Panc1 (cell line): ENCODE measurements around the gene KIAA1671. TPM values are rescaled to one million over a fixed set of nuclear protein-coding genes. Genes with fewer than 3 reads are reported as not detected.

ENCODE experiments used
- ATAC-seq: fragments of 200-7000 bp; cut with Tn5 transposase; 2 replicates; pipeline ENCODE4 v1.9.1; 2020; ENCODE audit warnings: mild to moderate bottlenecking, moderate library complexity
- BruUV-seq: library from RNA; stranded (reverse); fragments of 400-500 nt; replicated peaks from 2 replicates; lab custom pipeline; 2021; lab: Mats Ljungman, UMichigan
- CTCF ChIA-PET: fragments of 300-600 bp; sonication (Branson Sonifier 250); formaldehyde crosslinking; loops from one replicate; lab custom pipeline; 2022; ENCODE audit warnings: antibody characterized with exemption; lab: Charles Lee
- POLR2A ChIA-PET: fragments of 300-600 bp; sonication (Branson Sonifier 250); formaldehyde crosslinking; loops from one replicate; lab custom pipeline; 2022; ENCODE audit warnings: antibody characterized with exemption; lab: Charles Lee
- DNase-seq: peaks from one replicate; pipeline ENCODE4 v3.0.0-alpha.2; 2010; ENCODE audit warnings: low read depth, low spot score
- H3K27ac ChIP-seq: 2 replicates; pipeline ENCODE4 v1.5.1; 2011; ENCODE audit warnings: mild to moderate bottlenecking, low read length, inconsistent platforms
- H3K27me3 ChIP-seq: fragments of 200-500 bp; sonication (Bioruptor generic); 2 replicates; pipeline ENCODE4 v1.6.0; 2014; ENCODE audit warnings: low read length, inconsistent platforms; ENCODE audit not compliant: control insufficient read depth, insufficient read depth
- H3K36me3 ChIP-seq: fragments of 200-500 bp; sonication (Bioruptor generic); 2 replicates; pipeline ENCODE4 v1.5.1; 2014; ENCODE audit warnings: inconsistent platforms, mild to moderate bottlenecking, low read length, moderate library complexity; ENCODE audit not compliant: control insufficient read depth, insufficient read depth
- H3K4me1 ChIP-seq: 2 replicates; pipeline ENCODE4 v1.5.1; 2011; ENCODE audit warnings: inconsistent platforms, mild to moderate bottlenecking, low read length, moderate library complexity; ENCODE audit not compliant: control insufficient read depth, insufficient read depth
- H3K4me3 ChIP-seq, 2 experiments: 2 replicates each; pipeline ENCODE4 v1.5.1; 2011 to 2012; ENCODE audit warnings: low read depth in 2 of 2, low read length in 2 of 2, mild to moderate bottlenecking in 2 of 2, inconsistent platforms in 1 of 2, moderate library complexity in 1 of 2
- H3K9me3 ChIP-seq: fragments of 200-500 bp; sonication (Bioruptor generic); 2 replicates; pipeline ENCODE4 v1.5.1; 2014; ENCODE audit warnings: low read depth, mild to moderate bottlenecking, inconsistent platforms, low read length, moderate library complexity; ENCODE audit not compliant: control insufficient read depth, insufficient read depth
- POLR2AphosphoS5 ChIP-seq: IDR thresholded peaks from 2 replicates; pipeline ENCODE4 v1.6.1; 2012; ENCODE audit warnings: mild to moderate bottlenecking, low read depth, low read length, moderate library complexity
- SIN3A ChIP-seq: IDR thresholded peaks from 2 replicates; pipeline ENCODE4 v1.6.1; 2012; ENCODE audit warnings: low read depth, mild to moderate bottlenecking, low read length, moderate library complexity, borderline replicate concordance; ENCODE audit not compliant: insufficient read depth
- TCF7L2 ChIP-seq: IDR thresholded peaks from 2 replicates; pipeline ENCODE4 v1.6.1; 2011; ENCODE audit warnings: mild to moderate bottlenecking, low read depth, low read length, inconsistent platforms
- in situ Hi-C: cut with HindIII; loops from 2 replicates; pipeline ENCODE4 v1.10.0; 2016; ENCODE audit warnings: low sequenced_read_pairs, low pct_unique_long_range_greater_than_20kb
- intact Hi-C: fragments of 100-400 bp; cut with micrococcal nuclease; formaldehyde crosslinking; loops from one replicate; pipeline ENCODE4 v1.10.0; 2022; ENCODE audit not compliant: unreplicated experiment
- total RNA-seq: library from RNA; stranded (reverse); gene quantifications from one replicate; pipeline ENCODE4 v1.2.1, GENCODE V29; 2021; ENCODE audit not compliant: unreplicated experiment
- TF ChIP-seq, protein P1 (sequence below), 2 experiments: IDR thresholded peaks; 2 replicates each; pipeline ENCODE4 v1.6.1; 2011 to 2012; ENCODE audit warnings: low read depth in 2 of 2, control low read depth in 1 of 2, low read length in 1 of 2, mild to moderate bottlenecking in 1 of 2, moderate library complexity in 1 of 2; ENCODE audit not compliant: insufficient read depth in 1 of 2
- TF ChIP-seq, protein P2 (sequence below): fragments of 450-650 bp; IDR thresholded peaks from 2 replicates; pipeline ENCODE4 v1.5.1; 2017; ENCODE audit warnings: mild to moderate bottlenecking

The KIAA1671 gene
- total RNA-seq, 1 experiment from 2014 or later: 48.1 TPM

DNA sequence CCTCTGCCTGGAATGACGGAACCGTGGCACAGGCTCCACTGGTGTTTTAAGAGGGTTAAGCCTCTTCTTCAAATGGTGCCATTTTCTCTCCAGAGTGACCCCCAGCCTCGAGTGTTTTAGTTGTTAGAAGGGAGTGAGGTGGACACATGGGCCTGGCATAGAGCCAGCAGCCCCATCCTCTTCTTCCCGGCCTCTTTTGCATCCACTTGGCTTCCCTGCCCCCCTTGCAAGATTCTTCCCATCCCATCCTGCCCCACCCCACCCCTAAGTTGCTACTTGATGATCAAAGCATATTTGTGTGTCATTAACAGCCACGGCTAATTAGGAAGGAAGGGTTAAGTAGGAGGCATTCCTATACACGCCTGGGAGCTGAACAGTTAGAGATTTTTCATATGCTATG, 174.8 kb downstream of the KIAA1671 start:
- ATAC-seq: no peak
- ChIA-PET POLR2A (no interaction called here), CTCF (no interaction called here)
- in situ Hi-C loops (no loop called here), intact Hi-C loops (no loop called here)
- Histone ChIP-seq H3K9me3 (no peaks in the 10 kb centered on the region), H3K36me3 (no peaks in the 10 kb centered on the region), H3K27ac (no peak overlapping the region), H3K4me1 (no peaks in the 10 kb centered on the region), H3K27me3 (no peaks in the 10 kb centered on the region), H3K4me3 (no peak overlapping the region)
- DNase-seq: no peak
- BruUV-seq: no TSS peak
- TF ChIP-seq, protein P1, sequence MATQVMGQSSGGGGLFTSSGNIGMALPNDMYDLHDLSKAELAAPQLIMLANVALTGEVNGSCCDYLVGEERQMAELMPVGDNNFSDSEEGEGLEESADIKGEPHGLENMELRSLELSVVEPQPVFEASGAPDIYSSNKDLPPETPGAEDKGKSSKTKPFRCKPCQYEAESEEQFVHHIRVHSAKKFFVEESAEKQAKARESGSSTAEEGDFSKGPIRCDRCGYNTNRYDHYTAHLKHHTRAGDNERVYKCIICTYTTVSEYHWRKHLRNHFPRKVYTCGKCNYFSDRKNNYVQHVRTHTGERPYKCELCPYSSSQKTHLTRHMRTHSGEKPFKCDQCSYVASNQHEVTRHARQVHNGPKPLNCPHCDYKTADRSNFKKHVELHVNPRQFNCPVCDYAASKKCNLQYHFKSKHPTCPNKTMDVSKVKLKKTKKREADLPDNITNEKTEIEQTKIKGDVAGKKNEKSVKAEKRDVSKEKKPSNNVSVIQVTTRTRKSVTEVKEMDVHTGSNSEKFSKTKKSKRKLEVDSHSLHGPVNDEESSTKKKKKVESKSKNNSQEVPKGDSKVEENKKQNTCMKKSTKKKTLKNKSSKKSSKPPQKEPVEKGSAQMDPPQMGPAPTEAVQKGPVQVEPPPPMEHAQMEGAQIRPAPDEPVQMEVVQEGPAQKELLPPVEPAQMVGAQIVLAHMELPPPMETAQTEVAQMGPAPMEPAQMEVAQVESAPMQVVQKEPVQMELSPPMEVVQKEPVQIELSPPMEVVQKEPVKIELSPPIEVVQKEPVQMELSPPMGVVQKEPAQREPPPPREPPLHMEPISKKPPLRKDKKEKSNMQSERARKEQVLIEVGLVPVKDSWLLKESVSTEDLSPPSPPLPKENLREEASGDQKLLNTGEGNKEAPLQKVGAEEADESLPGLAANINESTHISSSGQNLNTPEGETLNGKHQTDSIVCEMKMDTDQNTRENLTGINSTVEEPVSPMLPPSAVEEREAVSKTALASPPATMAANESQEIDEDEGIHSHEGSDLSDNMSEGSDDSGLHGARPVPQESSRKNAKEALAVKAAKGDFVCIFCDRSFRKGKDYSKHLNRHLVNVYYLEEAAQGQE (IDR thresholded peaks at IDR 0.05; ENCODE audit: insufficient read depth in 1 of 2, low read depth in 2 of 2, low read length in 1 of 2): no peak
- TF ChIP-seq, protein P2, sequence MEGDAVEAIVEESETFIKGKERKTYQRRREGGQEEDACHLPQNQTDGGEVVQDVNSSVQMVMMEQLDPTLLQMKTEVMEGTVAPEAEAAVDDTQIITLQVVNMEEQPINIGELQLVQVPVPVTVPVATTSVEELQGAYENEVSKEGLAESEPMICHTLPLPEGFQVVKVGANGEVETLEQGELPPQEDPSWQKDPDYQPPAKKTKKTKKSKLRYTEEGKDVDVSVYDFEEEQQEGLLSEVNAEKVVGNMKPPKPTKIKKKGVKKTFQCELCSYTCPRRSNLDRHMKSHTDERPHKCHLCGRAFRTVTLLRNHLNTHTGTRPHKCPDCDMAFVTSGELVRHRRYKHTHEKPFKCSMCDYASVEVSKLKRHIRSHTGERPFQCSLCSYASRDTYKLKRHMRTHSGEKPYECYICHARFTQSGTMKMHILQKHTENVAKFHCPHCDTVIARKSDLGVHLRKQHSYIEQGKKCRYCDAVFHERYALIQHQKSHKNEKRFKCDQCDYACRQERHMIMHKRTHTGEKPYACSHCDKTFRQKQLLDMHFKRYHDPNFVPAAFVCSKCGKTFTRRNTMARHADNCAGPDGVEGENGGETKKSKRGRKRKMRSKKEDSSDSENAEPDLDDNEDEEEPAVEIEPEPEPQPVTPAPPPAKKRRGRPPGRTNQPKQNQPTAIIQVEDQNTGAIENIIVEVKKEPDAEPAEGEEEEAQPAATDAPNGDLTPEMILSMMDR: no peak
- no peak for TF ChIP-seq SIN3A
- TF ChIP-seq TCF7L2: no peak
- TF ChIP-seq POLR2AphosphoS5: no peak

DNA sequence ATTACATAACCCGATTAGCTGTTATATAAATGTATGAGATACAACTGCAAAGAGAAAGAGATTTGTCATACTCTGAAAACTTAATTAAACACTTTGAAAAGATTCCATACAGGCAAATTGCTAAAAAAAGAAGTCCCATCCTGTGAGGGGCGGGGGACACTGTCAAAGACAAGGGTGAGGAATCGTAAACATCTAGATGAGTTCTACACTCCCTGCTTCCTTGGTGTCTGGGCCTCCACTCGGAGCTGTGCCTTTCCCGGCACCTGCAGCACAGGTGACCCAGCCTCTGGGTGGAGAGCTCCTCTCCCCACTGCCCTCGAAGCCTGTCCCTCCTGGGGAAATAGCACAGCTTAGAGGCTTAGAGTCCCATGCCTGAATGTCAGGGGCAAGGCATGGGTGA, 177.9 kb downstream of the KIAA1671 start:
- POLR2A ChIA-PET: no interaction called here

More for the DNA sequence above, 177.9 kb downstream of the KIAA1671 start:
- H3K27ac ChIP-seq: no peak overlapping the region
- H3K27me3 ChIP-seq: no peaks in the 10 kb centered on the region
- no peaks in the 10 kb centered on the region for H3K36me3 ChIP-seq
- no peaks in the 10 kb centered on the region for H3K9me3 ChIP-seq
- BruUV-seq: no TSS peak
- H3K4me1 ChIP-seq: no peaks in the 10 kb centered on the region
- TF ChIP-seq SIN3A (no peak), TCF7L2 (no peak), POLR2AphosphoS5 (no peak)
- TF ChIP-seq, protein P1 (IDR thresholded peaks at IDR 0.05; ENCODE audit: insufficient read depth in 1 of 2, low read depth in 2 of 2, low read length in 1 of 2): no peak
- TF ChIP-seq, protein P2: no peak
- DNase-seq (no peak), ATAC-seq (no peak)
- in situ Hi-C loops (no loop called here), intact Hi-C loops (no loop called here)
- CTCF ChIA-PET: no interaction called here
- no peak overlapping the region for H3K4me3 ChIP-seq
